Left lung (tissue), 10 donors: ENCODE data around the gene FANCC. TPM values are rescaled to one million over a fixed set of nuclear protein-coding genes. Genes with fewer than 3 reads are reported as not detected.
A peak's percentile ranks its signal among the peaks of the same experiment; 100 is the strongest.
"Not testable (repeated sequence)": the region's sequence is repeated elsewhere in the genome, so short reads cannot be mapped to it uniquely, and the experiment has no call there.

Source experiments
- ATAC-seq: fragments of 200-7000 bp; cut with Tn5 transposase; one replicate; pipeline ENCODE4 v1.9.1; 2020; ENCODE audit warnings: moderate library complexity
- DNase-seq, 4 donors: peaks; one replicate each; pipeline ENCODE4 v3.0.0-alpha.2; 2013 to 2020
- H3K27ac ChIP-seq, 2 donors: fragments of 200-600 bp; sonication (generic) in 1 of 2; one replicate each; pipeline versions ENCODE4 v1.5.0 to v1.8.0; 2020 to 2021
- H3K27me3 ChIP-seq, 2 donors: fragments of 200-600 bp; sonication (generic) in 1 of 2; one replicate each; pipeline versions ENCODE4 v1.5.0 to v1.8.0; 2020 to 2021
- H3K36me3 ChIP-seq, 2 donors: fragments of 200-600 bp; sonication (generic) in 1 of 2; one replicate each; pipeline versions ENCODE4 v1.5.0 to v1.8.0; 2020 to 2021
- H3K4me1 ChIP-seq, 2 donors: fragments of 200-600 bp; one replicate each; pipeline ENCODE4 v1.8.0; 2021
- H3K4me3 ChIP-seq, 2 donors: fragments of 200-600 bp; sonication (generic) in 1 of 2; one replicate each; pipeline versions ENCODE4 v1.5.0 to v1.8.0; 2020 to 2021; ENCODE audit warnings: mild to moderate bottlenecking in 1 of 2
- H3K9me3 ChIP-seq, 2 donors: fragments of 200-600 bp; sonication (generic) in 1 of 2; one replicate each; pipeline versions ENCODE4 v1.5.0 to v1.8.0; 2020 to 2021
- CTCF ChIP-seq, 2 donors: fragments of 200-600 bp; sonication (generic) in 1 of 2; IDR thresholded peaks; one replicate each; pipeline versions ENCODE4 v1.5.0 to v1.8.0; 2021; ENCODE audit warnings: antibody characterized with exemption in 2 of 2
- intact Hi-C, 2 donors: fragments of 100-400 bp; cut with DNase I; formaldehyde crosslinking; loops; one replicate each; pipeline versions ENCODE4 v1.11.2 to v1.14.2; 2022
- polyA plus RNA-seq, 6 donors: library from polyadenylated mRNA; unstranded; fragments of 120-200 nt; gene quantifications; one replicate each; pipeline ENCODE4 v1.2.1, GENCODE V29; 2013; ENCODE audit not compliant: insufficient read length in 6 of 6
- total RNA-seq, 2 donors: library from RNA; stranded (reverse); fragmentation: NEBNext Ultra II Directional; extraction: Animal tissue kit (Norgen Biotek cat#: 25700); gene quantifications; one replicate each; pipeline ENCODE4 v1.2.1, GENCODE V29; 2021
- donor health status: DM: no; HTN: yes; CAD: no.
- donor health status: DM: no; HTN: no; CAD: no.

Gene FANCC
- total and polyA plus RNA-seq, 8 donors, result 11.5 to 27.4 (median 25.7) TPM

- H3K36me3 ChIP-seq, result no peaks in the 10 kb centered on the region
- no peak for DNase-seq
- ATAC-seq, result no peak
- intact Hi-C loops, result no loop called here
- no peaks in the 10 kb centered on the region for H3K4me1 ChIP-seq
- H3K4me3 ChIP-seq, result no peak overlapping the region
- no peaks in the 10 kb centered on the region for H3K9me3 ChIP-seq
- no peak overlapping the region for H3K27ac ChIP-seq
- no peak for TF ChIP-seq CTCF (IDR thresholded peaks at IDR 0.05)
- no peaks in the 10 kb centered on the region for H3K27me3 ChIP-seq
Measured at GRCh38 chr9:95204710-95205109, 112.8 kb downstream of the FANCC start.

- Histone ChIP-seq H3K27ac (no peak overlapping the region), H3K4me1 (no peaks in the 10 kb centered on the region), H3K36me3 (no peaks in the 10 kb centered on the region), H3K9me3 (no peaks in the 10 kb centered on the region), H3K27me3 (no peaks in the 10 kb centered on the region), H3K4me3 (no peak overlapping the region)
- no peak for ATAC-seq
- intact Hi-C loops, result no loop called here
- DNase-seq, result no peak
- no peak for TF ChIP-seq CTCF (IDR thresholded peaks at IDR 0.05)
Measured at GRCh38 chr9:95204310-95204709, 113.2 kb downstream of the FANCC start.

DNA sequence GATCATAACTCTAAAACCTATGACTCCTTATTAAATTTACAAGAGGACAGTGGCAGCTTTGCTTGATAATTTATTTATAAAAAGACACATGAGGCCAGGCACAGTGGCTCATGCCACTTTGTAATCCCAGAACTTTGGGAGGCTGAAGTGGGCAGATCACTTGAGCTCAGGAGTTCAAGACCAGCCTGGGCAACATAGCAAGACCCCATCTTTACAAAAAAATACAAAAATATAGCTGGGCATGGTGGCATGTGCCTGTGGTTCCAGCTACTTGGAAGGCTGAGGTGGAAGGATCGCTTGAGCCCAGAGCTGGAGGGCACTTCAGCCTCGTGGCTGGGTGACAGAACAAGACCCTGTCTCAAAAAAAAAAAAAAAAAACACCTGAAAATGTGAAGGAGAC lies 114.5 kb downstream of the FANCC start:
- DNase-seq, H3K27me3 ChIP-seq, H3K36me3 ChIP-seq, H3K4me1 ChIP-seq, H3K27ac ChIP-seq, ATAC-seq, intact Hi-C loops, H3K9me3 ChIP-seq, H3K4me3 ChIP-seq: not testable (repeated sequence)

- intact Hi-C loops, result no loop called here
- ATAC-seq (no peak), DNase-seq (no peak)
- Histone ChIP-seq H3K9me3 (no peaks in the 10 kb centered on the region), H3K36me3 (no peaks in the 10 kb centered on the region), H3K27ac (no peak overlapping the region), H3K27me3 (no peaks in the 10 kb centered on the region), H3K4me1 (peaks cover 0 to 4% of the 10 kb centered on the region in 2 donors), H3K4me3 (no peak overlapping the region)
- TF ChIP-seq CTCF (IDR thresholded peaks at IDR 0.05), result no peak
Measured at GRCh38 chr9:95202076-95202681, 115.3 kb downstream of the FANCC start.

DNA sequence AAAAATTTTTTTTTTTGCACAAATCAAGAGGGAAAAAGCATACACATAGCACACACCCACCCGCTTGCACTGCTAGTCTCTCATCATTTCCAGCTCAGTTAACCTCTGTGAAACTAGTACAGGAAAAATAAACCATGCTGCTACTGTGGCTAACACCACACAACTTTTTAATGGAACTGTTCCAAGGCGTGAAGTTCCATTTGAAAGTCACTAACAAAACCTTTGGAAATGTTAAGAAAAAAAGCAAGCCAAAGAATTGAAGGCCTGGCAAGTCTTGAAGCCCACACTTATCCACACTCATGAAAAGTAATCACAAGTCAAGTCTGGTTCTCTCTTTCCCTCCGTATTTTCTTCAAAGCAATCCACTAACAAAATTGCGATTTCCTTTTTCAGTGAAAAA lies 116.3 kb downstream of the FANCC start:
- DNase-seq (no peak), ATAC-seq (no peak)
- H3K27ac ChIP-seq, result no peak overlapping the region
- intact Hi-C loops, result no loop called here
- H3K4me1 ChIP-seq, result peaks cover 0 to 4% of the 10 kb centered on the region in 2 donors
- H3K9me3 ChIP-seq, result no peaks in the 10 kb centered on the region
- H3K4me3 ChIP-seq, result no peak overlapping the region
- no peaks in the 10 kb centered on the region for H3K36me3 ChIP-seq
- no peak for TF ChIP-seq CTCF (IDR thresholded peaks at IDR 0.05)
- H3K27me3 ChIP-seq, result no peaks in the 10 kb centered on the region

GRCh38 chr9:95197692-95198271 lies 119.7 kb downstream of the FANCC start:
- Histone ChIP-seq H3K27me3 (no peaks in the 10 kb centered on the region), H3K27ac (no peak overlapping the region), H3K4me3 (no peak overlapping the region), H3K4me1 (peaks cover 0 to 4% of the 10 kb centered on the region in 2 donors), H3K9me3 (no peaks in the 10 kb centered on the region), H3K36me3 (no peaks in the 10 kb centered on the region)
- DNase-seq, result no peak
- no peak for TF ChIP-seq CTCF (IDR thresholded peaks at IDR 0.05)
- peak; percentile 56 for ATAC-seq
- intact Hi-C loops, result no loop called here
